NCI-H2107 (cell line): ENCODE data around the gene FAM124A.
"Not testable (repeated sequence)": the region's sequence is repeated elsewhere in the genome, so short reads cannot be mapped to it uniquely, and the experiment has no call there.

Experiments
- DNase-seq: peaks from one replicate; lab custom pipeline; 2025; lab: John Stamatoyannopoulos, UW

FAM124A gene

DNA sequence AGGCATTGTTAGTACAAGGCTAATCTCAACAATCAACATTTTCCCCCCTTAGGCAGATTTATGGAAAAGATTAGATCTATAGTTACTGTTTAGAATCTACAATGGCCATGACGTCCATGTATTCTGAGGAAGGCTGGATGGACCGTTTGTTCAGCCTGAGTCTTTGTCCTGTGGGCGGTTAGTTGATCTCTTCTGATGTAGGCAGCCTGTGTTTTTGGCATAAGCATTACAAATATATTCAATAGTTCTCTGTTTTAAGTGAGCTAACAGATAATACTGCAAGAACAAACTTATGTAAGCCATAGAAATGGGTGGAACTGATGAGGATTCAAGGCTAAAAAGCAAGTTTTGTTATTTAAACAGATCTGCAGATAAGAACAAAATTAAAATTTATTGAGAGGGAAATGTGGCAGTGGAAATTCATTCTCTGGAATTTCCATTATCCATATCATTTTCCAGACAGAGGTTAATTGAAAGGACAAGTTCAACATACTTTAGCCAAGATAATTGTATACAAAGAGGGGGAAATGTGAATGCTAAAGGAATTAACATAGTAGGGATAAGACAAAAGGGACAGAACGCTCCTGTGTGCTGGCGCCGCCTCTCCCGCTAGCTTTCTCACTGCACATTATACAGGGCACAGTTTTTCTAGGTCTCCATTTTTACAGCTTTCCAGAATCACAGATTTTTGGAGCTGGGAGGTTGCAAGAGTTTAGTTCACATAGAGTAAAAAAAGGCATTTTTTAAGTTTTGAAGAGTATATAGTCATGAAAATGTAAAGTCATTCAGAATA lies 48.6 kb downstream of the FAM124A start:
- no peak for DNase-seq

DNA sequence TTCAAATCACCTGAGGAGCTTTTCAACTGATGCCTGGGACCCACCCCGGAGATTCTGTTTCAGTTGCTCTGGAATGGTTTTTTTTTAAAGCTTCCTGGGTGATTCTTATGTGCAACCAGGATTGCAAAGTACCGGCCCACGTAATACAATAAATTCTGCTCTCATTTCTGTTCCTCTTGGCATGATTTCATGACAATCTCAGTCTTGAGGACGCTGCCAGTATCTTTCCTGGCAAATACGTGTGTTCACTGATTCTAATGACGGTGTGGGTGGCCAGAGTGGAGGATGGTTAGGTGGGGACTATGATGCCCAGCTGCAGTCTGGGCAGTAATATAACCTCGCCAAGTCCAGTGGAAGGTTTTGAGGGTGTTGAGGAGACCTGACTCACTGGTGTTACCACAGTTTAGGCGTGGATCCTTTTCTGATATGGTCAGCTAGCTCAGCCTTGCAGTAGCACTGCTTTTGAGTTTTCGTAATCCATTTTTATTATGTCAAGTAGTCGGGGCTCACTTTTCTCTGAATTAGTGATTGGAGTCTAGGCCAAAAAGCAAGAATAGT lies 49.4 kb downstream of the FAM124A start:
- no peak for DNase-seq

DNA sequence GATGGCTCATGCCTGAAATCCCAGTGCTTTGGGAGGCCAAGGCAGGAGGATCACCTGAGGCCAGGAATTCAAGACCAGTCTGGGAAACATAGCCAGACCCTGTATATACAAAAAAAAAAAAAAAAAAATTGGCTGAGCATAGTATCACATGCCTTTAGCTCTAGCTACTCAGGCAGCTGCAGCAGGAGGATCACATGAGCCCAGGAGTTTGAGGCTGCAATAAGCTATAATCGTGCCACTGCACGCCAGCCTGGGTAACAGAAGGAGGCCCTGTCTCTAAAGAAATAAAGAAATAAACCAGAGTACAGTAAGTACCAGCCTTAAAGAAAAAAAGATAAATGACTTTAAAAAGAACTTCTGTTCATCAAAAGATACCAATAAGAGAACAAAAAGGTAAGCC lies 52.9 kb downstream of the FAM124A start:
- no peak for DNase-seq

DNA sequence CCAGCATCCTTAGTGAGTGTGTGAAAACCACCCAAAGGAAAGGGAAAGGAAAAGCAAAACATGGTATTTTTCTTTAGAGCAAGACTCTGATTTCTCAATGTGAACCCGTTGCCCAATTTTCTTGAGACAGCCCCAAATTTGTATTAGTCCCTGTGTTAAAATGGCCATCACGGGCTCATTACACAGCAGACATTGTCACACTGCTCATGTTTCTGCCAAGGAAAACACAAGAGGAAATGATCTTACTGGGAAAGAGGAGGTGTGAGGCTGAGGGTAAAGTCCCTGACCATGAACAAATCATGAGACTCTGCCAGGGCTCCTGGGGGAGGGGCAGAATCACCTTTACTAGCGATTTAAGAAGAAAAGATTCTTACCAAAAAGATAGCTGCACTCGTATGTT lies 54.4 kb downstream of the FAM124A start:
- no peak for DNase-seq

DNA sequence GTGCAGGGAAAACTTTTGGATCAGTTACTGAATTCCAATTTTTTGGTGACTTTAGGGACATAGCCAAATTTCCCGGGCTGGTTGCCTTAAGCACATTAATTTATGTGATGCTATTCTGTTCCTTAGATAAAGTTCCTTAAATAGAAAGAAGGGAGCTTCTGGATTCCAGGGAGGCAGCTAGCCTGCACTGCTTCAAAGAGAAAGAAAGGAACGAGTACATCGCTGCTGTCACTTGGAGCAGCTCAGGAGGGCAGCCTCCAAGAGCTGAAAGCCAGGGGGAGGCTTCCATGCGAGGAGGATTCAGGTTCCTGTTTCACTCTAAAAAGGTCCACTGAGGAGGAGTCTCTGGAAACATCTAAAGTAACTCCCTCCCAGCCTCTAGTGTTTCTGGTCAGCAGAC lies 55.7 kb downstream of the FAM124A start:
- no peak for DNase-seq

DNA sequence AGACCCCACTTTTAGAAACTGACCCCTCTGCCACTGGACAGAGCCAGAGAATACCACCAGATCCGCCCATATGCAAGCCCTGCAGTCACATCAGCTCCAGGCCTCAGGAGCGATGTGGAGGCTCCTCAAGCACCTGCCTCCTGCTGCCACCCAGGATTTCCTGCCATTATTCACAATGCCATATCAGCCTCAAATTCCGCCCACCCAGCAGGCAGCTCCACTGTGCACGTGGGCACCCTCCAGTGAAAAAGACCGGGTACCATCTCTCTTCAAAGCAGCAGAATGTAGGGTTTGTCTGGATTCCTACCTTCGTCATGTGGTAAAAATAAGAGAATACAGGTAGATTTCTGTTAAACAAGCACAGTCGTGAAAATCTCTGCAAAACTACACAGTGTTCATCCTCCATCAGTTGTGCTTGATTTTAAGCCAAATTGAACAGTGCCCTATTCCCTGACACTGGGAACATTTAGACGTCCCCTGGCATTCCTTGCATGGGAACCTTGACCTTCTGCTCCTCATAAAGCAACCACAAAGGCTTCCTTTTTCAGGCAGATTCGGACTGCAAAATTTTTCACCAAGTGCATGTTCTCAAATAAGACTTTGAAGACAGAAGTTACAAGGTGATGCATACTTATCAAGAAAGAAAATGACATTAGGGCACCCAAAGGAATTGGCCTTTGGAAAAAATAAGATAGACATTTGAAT lies 56.4 kb downstream of the FAM124A start:
- DNase-seq: no peak

DNA sequence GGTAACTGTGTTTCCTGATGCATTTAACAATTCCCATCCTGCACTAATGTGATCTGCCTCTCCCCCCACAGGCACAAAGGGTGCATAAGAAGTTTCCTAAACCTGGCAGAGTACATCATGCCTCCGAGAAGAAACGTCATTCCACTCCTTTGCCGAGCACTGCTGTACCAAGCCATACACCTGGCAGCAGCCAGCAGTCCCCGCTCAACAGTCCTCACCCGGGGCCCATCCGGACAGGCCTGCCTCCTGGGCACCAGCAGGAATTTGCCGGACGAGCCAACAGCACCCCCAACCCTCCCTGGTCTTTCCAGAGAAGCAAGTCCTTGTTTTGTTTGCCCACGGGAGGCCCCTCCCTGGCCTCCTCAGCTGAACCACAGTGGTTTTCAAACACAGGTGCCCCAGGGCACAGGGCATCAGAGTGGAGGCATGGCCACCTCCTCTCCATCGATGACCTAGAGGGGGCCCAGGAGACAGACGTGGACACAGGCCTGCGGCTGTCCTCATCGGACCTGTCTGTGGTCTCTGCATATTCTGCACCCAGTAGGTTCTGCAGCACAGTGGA lies 58.3 kb downstream of the FAM124A start:
- no peak for DNase-seq

DNA sequence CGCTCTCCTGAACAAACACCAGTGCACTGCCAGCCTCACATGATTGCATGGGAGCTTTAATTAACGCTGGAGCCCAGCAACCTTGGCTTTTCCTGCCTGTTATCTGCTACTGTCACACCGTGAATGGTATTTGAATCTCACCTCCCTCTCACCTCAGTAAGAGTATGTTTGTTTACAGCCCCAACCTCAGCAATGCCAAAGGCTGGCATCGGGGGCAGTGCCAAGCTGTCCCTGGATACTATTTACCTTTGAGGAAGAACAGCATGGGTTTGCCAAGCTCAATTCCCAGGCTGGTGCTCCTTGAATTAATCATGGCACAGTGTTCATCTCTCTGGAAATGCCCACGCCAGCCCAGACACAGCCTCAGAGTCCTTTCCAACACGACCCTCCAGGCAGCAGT lies 60.1 kb downstream of the FAM124A start:
- no peak for DNase-seq

DNA sequence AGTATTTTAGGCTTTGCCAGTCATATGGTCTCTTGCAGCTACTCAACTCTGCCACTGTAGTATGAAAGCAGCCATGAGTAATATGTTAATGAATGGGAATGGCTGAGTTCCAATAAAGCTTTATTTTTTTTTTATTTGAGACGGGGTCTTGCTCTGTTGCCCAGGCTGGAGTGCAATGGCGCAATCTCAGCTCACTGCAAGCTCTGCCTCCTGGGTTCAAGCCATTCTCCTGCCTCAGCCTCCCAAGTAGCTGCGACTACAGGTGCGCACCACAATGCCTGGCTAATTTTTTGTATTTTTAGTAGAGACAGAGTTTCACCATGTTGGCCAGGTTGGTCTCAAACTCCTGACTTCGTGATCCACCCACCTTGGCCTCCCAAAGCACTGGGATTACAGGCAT lies 60.7 kb downstream of the FAM124A start:
- not testable (repeated sequence) for DNase-seq

DNA sequence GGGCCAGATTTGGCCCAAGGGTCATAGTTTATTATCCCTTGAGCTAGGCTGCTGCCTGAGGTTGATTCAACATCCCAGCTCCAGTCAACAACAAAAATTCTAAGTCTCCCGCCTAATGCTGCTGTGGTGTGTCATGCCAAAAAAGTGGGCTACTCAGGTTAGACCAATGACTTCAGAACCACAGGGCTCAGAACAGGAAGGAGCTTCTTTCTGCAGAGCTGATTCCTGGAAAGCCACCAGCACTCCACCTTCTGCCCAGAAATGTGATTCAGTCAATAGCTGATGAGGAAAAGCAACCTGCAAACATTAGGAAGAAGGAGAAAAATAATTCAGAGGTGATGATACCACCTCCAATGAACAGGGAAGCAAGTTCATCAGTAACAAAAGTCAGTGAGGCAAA lies 61.2 kb downstream of the FAM124A start:
- no peak for DNase-seq

DNA sequence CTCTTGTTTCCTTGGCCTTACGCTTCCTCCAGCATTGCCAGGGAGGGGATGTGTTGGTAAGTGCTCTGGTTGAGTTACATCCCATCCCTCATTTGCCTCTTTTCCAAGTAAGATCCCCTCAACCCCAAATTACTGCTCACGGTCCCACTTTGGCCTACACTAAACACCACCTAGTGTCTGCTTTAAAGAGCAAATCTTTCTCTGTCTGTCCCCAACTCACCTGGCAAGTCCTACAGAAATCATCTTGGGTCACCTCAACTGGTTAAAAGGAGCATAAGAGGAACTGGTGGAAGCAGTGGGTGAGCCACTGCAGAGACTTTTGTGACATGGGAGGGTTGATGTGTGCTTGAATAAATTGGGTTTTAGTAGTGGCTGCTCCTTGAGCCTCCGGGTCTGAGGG lies 62.1 kb downstream of the FAM124A start:
- DNase-seq: no peak

DNA sequence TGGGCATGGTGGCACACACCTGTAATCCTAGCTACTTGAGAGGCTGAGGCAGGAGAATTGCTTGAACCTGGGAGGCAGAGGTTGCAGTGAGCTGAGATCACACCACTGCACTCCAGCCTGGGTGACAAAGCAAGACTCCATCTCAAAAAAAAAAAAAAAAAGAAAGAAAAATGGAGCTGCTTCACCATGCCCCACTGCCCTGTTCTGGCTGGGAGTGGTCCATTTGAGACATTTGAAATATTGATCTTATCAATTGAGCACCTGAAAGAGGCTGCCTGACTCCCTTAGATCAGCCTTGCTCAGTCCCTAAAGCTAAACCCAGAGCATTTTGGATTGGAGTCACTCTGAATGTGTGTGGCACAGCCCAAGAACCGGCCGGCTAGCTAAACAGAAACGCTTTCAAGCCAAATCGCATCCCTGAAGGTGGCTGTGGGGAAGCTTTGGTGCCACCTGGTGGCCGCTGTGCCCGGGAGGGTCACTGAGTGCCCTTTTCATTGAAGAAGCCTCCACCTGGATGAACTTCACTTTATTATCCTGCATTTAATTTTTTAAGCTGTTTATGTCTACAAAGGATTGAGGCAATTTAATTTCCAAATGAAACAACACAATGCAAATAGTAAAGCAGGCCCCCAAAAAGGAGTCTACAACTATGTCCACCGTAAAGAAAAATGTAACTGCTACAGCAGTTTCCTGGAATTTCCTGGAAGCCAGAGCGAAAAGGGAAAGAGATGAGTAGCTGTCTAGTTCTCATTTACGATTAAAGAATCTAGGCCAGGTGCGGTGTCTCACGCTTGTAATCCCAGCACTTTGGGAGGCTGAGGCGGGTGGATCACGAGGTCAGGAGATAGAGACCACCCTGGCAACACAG lies 64.2 kb downstream of the FAM124A start:
- peak; percentile 59 for DNase-seq

DNA sequence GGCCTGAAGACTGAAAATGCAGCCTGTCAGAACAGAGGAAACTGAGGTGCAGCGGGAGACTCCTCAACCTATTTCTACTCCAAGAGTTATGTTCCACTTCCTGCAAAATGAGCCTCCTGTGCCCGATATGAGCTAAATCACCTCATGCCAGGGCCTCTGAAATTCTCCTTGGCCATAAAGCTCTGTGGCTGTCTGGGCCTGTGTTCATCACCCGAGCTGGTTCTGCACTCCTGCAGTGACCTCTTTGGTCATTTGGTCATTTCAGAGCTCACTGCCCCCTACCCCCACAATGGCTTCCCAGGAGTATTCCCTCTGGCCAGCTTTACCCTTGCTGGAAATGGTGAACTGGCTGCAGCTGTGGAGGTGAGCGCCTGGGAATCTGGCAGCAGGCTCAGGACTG lies 65.6 kb downstream of the FAM124A start:
- DNase-seq: no peak

DNA sequence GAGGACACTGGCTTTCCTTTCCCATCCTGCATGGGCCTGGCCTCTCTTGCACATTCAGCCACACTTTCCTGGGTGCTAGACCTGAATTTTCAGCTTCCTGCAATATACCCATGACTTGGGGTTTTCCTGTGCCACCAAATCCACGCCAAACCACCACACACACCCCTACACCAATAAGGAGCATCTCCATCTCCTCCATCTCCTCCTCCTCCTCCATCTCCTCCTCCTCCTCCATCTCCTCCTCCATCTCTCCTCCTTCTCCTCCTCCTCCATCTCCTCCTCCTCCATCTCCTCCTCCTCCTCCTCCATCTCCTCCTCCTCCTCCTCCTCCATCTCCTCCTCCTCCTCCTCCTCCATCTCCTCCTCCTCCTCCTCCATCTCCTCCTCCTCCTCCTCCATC lies 66.1 kb downstream of the FAM124A start:
- not testable (repeated sequence) for DNase-seq

DNA sequence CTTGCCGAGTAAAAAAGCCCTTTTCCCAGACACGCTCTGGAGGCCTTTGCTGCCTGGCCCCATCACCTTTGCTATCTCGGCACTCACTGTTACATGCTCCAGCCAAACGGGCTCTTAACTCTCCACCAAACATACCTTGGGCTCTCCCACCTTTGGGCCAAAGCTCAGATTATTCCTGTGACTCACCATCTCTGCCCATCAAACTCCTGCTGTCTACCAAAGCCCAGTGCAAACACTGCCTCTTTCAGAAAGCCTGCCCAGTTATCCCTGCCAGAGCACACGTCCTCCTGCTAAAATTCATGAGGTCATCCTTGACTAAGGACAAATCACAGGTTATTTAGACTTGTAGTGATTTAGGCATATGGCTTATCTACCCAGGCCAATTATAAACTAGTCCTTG lies 69.1 kb downstream of the FAM124A start:
- DNase-seq: no peak

DNA sequence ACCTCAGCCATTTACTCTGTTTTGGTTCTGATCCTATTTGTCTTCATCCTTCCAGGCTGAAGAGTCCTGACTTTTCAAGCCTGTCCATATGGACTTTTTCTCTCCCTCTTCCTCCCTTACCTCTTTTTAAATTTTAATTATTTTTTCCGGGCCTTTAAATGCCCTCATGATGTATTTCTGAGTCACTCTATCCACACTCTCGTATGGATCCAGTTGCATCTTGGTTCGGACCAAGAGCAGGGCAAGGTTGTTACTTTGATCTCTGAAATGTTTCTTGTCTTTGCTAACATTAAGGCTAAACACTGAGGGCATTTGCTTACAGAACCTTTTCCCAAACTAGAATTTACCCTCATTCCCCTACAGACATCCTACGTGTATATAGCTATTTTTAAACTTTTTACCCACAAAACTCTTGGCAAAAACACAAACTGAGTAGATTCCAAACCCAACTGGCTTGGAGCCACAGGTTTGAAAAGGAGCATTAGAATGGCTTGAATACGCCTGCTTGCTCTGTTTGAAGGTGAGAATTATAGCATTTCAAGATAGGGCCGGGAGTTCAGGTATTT lies 69.9 kb downstream of the FAM124A start:
- DNase-seq: no peak

DNA sequence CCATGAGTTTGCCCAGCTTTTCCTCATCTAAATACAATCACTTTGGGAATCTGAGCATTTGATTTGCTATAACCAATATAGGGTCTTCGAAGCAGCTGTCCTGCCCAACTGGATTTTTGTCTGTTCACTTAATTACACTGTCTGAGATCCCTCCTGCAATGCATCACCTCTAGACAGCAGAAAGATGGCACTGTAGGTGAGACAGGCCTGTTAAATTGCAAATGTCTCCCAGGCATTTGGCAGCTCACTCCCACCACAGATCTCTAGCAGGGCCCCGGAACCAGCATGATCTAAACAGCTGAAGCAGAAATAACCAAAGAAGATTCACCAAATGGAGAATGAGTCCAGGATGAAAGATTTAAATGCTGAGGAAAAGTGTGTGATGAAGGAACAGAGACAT lies 75.4 kb downstream of the FAM124A start:
- DNase-seq: no peak

DNA sequence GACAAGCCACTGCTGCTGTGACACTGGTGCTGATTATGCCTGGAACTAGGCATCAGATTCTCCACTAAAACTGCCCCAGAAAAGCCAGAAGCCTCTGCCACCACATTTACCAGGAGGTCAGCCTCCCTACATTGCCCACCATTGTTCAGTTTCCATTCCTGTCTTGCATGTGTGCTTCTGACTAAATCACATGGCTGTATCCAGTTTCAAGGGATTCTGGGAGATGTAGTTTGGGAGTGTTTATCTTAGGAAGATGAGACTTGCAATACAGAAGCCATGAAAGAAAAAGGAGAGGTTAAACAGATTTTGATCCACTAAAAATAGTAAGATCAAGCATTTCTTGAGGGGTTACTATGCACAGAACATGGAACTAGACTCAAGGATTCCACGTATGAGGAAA lies 76.6 kb downstream of the FAM124A start:
- DNase-seq: no peak

DNA sequence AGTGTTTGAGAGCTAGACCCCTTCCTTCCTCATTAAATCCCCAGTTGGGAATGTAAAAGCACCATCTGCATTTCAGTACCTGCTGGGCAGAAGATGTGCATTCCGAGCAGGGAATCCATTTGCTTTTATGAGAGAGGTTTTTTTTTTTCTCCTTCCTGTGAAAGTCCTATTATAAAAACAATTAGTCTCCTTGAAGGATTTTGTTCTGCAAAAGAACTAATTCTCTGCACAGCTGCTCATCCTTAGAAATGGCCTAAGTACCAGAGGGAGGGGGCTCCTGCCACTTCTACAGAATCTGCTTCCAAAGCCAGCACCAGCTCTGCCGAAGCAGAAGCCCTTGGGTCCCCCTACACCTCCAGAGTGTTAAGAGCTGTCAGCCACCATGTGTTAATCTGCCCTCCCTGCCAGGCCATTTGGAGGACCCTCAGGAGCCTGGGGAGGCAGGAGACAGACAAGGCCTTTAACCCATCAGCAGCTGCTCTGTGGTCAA lies 80.9 kb downstream of the FAM124A start:
- DNase-seq: no peak

DNA sequence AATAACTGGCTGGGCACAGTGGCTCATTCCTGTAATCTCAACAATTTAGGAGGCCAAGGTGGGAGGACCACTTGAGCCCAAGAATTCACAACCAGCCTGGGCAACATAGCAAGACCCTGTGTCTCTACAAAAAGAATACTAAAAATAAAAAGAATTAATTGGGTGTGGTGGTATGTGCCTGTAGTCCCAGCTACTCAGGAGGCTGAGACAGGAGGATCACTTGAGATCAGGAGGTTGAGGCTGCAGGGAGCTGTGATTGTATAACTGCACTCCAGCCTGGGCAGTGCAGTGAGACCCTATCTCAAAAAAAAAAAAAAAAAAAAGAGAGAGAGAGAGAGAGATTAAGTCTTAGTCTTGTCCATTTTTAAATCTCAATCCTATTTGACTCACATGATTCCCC lies 81.7 kb downstream of the FAM124A start:
- DNase-seq: no peak

DNA sequence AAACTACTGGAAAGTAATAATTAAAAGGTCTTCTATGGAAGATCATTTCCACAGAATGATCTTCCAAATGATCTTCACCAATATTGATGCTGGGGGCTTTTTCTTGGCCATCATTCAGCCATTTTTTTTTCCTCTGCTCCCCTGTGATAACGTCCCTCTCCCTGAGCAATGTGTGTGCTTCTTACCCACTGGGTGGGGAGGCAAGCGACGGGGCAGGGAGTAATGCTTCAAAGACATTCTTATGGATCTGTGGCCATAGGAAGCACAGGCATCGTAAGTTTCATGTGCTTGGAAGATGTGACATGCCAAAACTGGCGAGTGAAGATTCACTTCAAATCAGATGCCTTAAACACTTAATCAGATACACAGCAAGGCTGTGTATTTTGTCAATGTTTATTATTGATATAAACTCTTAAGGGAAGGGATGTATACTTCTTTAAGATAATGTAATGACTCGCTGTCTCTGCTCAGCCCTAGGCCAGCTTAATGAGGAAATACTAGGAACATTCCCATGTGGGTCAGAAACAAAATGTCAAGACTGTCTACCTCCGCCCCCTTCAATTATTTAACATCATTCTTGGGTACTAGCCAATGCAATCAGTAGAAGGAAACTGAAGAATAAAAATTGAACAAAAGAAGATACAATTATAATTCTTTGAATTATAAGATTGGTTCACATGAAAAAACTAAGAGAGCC lies 83.2 kb downstream of the FAM124A start:
- no peak for DNase-seq
